GM18861 (cell line): ENCODE data around the gene TASP1.

ENCODE experiments used
- ATAC-seq: cut with Tn5 transposase; IDR thresholded peaks from one replicate; pipeline ENCODE4 v1.9.1; 2021; ENCODE audit not compliant: unreplicated experiment

Gene TASP1

GRCh38 chr20:13355941-13356486 lies 282.7 kb downstream of the TASP1 start:
- ATAC-seq: no peak

DNA sequence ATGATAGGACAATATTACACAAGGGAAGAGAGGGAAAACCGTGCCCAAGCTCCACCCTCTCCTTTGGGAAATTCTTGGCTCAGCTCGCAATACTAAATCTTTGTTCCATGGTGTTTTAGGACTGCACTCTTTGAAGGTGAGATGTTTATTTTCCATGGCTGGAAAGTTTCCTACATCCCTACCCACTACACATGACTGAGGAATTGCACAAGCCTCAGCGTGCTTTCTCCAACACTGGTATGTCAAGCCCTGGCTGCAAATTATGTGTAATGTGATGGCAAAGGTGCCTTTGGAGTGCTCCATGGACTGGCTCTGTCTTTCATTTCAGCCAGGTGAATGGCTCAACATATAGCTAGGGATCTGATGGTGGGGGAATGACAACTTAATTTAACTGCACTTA lies 283.3 kb downstream of the TASP1 start:
- ATAC-seq: no peak

- ATAC-seq: no peak
Measured at GRCh38 chr20:13353261-13353945, 285.3 kb downstream of the TASP1 start.

- ATAC-seq: no peak
Measured at GRCh38 chr20:13349235-13349604, 289.5 kb downstream of the TASP1 start.

- no peak for ATAC-seq
Measured at GRCh38 chr20:13348311-13349234, 290.2 kb downstream of the TASP1 start.

- no peak for ATAC-seq
Measured at GRCh38 chr20:13344671-13345070, 294.1 kb downstream of the TASP1 start.

GRCh38 chr20:13342469-13343242 lies 296.1 kb downstream of the TASP1 start:
- ATAC-seq: no peak

- no peak for ATAC-seq
Measured at GRCh38 chr20:13341737-13342393, 296.9 kb downstream of the TASP1 start.

DNA sequence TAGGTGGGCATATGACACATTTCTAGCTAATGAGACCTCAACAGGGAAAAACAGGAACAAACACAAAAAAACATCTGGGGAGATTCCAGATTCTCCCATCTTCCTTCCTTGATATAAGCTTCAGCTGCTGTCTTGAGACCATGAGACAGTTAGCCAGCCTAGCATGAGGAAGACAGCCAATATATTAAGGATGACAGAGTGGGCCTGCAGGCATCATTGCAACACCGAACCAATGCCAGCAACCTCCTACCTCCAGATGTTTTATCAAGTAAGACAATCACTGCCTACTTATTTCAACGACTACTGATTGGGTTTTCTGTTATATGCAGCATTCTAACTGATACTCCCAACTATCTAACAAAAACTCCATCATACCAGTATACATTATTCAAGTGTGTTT lies 298.6 kb downstream of the TASP1 start:
- no peak for ATAC-seq
